T-helper 9 cell (primary cell): ENCODE data around the gene TNFAIP1.

Experiments
- DNase-seq: peaks from one replicate; pipeline ENCODE4 v3.0.0-alpha.2; 2020

TNFAIP1 gene

DNA sequence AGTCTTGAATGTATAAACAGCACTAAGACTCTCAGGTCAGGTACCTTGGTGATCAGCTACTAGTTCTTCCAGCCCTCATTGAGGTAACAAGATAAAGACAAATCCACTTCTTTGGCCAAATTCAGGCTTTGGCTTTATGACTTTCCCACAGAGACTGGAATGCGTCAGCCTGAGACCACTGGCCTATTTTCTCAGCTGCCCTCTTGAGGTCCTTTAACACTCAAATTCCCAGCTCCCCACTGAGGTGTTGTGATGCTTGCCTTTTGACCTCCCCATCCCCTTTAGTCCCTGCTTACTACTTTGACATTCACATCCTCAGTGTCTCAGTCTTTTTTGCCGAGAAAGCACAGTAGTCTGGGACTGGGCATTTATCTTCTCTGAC lies 10.6 kb downstream of the TNFAIP1 start:
- DNase-seq, result no peak

DNA sequence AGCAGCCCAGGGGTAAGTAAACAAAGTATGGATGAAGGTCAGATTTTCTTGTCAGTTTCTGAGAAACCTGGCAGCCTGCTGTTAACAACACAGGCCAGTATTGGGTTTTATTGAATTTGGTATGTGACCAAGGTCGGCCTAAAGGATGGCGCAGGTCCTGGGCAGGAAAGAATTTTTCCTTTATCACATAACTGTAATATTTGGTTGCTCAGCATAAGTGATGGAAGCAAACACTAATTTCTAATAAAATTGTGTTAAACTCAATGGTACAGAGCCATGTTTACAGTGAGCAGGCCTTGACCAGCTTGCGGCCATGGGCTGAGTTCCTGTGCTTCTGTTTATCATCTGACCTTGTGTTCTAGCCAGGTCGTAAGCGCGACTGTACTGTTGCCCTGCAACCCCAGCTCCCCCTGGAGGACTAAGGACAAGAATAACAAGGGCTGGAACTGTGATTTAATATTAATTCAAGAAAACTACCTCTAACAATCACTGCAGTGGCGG lies 11.2 kb downstream of the TNFAIP1 start:
- no peak for DNase-seq

DNA sequence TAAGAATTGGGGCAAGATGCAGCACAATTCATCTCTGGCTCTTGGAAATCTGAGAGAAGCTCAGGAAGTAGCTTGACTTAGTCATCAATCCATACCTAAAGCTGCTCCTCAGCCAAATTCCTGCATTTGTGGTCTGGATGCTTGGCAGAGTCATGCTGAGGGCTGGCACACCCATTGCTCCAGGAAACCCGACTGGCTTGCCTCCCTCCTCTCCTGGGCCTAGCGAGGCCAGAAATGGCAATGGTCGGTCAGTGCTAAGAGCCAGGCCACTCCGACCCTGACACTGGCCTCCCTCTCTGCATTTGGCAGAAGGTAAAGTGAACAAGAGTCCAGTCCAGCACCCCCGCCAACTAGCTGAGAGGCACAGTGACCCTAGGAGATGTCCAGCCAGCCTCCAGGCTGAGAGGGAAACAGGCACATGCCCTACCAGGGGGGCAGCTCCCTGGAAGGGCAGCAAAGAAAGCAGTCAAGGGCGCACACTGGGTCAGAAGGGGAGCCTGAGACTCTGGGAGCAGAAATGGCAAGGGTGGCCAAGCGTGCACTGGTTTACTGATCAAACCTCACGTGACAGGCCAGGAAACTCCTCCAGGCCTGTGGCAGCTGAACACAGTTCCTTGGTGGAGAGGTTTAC lies 11.8 kb downstream of the TNFAIP1 start:
- DNase-seq, result no peak

DNA sequence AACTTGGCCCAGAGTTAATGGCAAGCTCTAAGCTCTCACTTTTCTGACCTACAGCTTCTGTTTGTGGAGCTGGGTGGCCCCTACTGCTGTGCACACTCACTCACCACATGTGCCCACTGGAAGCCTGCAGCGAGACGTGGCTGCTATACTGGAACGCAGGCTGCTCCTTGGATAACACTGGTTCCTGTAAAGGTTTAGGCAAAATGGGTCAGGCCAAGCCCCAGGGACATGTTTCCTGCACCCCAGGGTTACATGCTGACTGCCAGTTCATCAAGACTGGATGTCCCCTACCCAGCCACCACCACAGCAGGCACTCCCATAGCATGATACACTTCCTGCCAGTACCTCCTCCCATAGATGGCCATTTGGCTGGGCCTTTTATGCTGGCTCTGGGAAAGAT lies 13.4 kb downstream of the TNFAIP1 start:
- DNase-seq, result no peak

DNA sequence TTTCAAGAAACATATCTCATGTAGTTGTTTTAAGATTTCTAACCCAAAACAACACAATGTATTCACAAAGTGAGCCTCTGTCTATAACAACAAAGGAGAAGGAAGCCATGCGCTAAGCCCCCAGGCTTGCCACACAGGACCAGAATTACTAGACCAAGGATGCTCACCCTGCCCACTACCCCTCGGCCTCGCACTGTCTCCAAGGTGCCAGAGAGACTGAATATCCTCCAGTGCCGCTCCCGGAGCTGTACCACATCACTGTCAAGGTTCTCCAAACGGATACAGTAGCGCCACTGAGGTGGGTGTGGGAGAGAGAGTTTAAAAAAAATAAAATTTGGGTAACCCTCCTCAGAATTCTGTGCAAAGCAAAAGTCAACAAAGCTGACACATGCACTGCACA lies 14.7 kb downstream of the TNFAIP1 start:
- DNase-seq, result no peak

DNA sequence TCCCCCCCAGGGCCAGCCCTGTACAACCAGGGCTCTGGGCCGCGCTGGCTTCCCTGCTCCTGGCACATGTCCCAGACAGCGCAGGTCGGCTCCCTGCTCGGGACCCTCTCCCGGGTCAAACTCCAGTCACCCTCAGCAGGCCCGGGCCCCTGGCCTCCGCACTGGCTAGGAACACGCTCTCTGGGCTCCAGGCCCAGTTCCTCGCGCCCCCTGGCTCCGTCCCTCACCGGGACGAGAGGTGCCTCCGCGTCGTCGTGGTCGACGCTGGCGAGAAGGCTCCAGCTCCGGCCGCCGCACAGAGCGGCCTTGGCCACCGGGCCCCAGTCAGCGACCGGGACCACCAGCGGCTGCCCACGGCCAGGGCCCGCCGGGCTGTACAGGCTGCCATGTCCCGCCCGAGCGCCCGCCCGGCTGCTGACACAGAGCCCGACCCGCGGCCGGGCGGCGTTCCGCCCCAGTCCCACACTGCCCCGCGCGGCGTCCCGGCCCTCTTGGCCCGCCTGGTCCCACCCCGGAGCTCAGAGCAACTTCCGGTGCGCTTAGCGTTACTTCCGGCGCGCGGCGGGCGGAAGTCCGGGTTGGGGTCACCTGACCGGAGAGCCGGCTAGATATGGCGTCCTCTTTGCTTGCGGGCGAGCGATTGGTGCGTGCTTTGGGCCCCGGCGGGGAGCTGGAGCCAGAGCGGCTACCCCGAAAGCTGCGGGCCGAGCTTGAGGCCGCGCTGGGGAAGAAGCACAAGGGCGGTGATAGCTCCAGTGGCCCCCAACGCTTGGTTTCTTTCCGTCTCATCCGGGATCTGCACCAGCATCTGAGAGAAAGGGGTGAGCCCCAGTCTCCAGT lies 21.7 kb downstream of the TNFAIP1 start, which contains the start of gene POLDIP2:
Gene POLDIP2, minus strand, starts transcription at position 467 of the 840 bp plus-strand sequence. Its CDS starts 79 bp downstream, at position 388.
- peak; percentile 92 for DNase-seq

DNA sequence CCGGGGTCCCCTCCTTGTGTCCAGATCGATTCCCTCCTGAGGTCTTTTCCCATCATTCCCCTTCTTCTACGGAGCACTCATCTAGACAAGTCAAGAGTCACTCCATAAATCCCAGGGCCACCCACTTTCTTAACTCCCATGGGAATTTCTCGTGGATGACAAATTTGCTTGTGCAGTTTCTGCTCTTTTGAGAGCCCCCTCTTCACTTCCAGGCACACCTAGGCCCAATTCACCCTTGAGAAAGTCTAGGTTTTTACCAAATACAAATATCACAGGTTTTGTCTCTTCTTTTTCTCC lies 22.3 kb downstream of the TNFAIP1 start:
- DNase-seq, result no peak

DNA sequence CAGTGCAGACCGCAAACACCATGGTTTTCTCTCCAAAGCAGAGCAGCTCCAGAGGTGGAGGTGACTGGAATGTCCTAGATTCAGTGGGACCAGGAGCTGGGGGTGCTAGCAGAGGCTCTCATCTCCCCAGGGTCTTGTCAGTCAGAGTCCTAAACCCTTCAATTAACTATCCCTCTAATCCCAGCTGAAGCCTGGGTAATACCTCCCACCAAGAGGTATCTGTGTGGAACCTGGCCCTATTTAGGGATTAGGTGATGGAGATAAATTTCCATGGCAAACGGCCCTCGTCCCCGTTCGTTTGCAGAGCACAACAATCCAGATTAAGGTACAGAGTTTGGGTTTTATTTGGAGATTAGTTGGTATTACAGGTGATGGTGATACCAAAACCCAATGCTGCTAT lies 27.6 kb downstream of the TNFAIP1 start:
- no peak for DNase-seq

DNA sequence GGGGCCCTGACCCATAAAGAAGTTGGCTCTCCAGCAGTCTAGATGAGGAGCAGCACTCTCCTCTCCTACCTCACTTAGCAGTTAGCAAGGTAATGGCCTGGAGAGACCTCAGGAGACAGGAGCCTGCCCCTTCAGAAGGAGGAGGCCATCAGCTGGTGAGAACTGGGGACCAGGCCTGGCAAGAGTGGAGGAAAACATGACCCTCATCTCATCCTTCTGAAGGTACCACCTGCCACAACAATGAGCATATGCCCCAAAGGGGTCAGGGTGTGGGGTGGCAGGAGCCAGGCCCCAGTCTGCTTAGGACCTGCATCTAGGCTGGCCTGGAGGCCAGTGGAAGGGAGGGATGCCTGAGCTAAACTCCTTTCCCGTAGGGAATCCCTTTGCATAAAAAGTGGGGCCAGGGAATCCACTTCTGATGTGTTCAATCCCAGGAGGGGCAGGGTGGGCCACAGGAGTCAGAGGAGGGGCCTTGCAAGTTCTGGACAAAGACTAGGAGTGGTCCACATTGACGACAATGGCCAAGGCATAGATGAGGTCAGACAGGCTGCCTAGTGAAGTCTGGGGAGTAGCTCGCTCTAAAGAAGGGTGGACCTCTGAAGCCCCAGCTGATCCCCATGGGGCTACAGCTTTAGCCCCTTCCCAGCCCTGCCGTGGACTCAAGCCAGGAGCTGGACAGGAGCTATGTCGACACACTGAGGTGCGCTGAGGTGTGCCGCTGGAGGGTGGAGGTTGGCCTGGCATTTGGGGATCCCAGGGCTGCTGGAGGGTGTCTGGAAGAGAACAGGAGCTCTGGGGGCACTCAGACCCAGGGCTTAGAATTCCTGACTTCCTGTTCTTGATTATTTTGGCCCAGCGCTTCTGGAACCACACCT lies 28.5 kb downstream of the TNFAIP1 start:
- DNase-seq, result no peak

DNA sequence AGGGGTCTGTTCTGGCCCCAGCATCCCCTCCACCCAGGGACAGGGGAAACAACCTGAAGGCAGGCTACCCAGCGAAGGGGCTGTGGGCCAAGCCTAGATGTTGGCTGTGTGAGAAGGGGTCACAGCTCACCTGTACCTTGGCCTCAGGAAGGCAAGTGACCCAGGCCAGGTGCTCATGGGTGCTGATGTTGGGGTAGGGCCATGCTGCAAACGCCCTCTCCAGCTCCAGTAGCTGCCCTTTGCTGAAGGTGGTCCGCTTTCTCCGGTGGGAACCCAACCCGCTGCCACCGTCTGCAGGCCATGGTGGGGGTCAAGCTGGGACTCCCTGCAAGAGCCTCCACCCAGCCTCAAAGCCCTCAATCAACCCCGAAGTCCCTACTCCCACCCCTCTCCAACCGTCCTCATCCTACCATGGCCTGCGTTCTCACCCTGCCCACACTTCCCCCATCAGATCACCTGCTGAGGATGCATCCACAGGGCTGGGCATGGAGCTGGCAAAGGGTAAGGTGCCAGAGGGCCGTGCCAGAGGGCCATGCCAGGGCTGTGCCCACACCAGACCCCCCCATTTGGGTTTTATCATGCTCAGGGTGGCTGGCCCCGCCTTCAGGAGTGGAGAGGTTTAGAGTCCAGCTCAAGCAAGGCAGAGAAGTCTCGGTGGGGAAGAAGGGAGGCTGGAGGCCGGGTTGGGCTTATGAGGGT lies 29.3 kb downstream of the TNFAIP1 start, which contains the start of gene SEBOX:
Gene SEBOX, minus strand, starts transcription at position 535 of the 699 bp plus-strand sequence. Its CDS starts 48 bp downstream, at position 487.
- DNase-seq, result no peak

DNA sequence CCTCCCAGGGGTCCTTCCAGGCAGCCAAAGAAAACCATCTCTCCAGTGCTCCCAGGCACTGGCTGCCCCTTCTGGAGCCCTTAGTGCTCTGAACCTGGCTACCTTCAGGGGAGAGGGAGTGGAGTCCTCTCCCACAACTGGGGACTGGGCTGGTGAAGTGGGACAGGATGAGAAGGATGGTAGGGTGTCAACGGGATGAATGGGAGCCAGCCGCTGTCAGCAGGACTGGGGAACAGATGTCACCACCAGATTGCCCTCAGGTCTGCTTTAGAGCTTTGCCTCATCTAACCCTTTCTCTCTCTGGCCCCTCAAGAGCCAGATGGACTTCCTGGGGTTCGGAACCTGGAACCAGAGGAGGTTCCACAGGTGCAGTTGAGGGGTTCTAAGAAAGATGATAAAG lies 29.9 kb downstream of the TNFAIP1 start:
- DNase-seq, result no peak

DNA sequence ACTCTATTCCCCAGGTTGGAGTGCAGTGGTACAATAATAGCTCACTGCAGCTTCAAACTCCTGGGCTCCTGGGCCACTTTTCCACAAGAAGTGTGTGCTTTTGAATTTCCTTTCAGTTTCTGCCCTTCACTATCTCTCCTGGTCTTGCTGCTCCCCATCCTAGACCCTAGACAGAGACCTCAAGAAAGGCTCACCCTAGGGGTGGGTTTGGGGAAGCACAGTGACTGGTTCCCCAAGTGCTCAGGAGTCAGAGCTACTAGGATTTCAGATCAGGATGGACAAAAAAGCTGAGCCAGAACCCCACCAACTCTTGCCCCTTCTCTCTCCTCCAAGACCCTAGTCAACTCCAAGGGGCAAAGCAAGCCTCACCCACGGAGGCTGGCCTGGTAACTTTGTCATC lies 31.0 kb downstream of the TNFAIP1 start:
- DNase-seq, result no peak

DNA sequence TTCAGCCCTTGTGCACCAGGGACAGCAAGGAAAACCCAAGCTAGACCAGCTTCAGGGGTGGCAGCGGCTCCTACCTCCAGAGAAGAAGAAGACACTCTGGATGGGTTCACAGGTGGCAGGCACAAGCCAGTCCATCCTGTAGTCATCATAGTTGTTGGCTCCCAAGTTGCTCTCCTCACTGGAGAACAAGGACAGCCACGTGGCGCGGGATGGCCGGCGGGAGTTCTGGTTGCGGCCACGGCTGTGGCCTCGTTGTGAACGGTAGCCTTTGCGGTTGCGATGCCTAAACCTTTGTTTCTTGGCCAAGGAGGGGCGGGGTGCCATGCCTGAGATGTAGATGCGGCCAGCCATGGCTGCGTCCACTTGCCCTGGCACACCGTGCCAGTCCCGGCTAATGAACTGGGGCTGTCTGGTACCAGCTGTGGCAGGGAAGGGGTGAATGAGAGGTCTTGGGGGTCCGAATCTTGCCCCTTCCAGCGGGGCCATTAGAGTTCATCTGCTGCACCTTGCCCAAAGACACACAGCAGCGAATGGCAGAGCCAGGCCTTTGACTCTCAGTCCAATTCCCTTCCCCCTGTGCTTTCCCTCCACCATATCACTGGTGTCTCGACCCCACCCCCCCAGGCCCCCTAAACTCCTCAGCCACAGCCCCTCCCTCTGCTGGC lies 32.2 kb downstream of the TNFAIP1 start:
- DNase-seq, result no peak

DNA sequence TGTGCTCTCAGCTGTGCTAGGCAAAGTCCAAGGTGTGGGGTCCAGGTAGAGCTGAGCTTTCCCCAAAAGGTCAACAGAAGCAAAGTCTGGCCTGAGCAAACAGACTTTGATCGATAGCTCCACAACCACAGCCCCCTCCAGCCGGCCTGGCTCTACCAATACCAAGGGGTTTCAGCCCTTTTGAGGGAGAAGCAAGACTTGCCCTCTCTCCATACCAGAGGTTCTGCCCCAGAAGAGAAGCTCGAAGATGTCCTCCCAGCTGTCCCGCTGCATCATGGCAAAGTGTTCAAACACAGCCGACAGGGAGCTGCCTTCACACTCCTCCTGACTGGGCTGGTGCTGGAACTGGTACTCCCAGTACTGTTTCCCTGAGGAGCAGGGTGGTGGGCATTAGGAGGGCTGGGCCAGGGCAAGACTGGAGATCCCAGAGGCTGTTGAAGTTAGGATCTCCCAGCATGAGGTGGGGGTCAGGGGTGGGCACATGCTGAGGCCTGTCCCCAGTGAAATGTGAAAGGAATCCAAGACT lies 32.8 kb downstream of the TNFAIP1 start:
- DNase-seq, result no peak

DNA sequence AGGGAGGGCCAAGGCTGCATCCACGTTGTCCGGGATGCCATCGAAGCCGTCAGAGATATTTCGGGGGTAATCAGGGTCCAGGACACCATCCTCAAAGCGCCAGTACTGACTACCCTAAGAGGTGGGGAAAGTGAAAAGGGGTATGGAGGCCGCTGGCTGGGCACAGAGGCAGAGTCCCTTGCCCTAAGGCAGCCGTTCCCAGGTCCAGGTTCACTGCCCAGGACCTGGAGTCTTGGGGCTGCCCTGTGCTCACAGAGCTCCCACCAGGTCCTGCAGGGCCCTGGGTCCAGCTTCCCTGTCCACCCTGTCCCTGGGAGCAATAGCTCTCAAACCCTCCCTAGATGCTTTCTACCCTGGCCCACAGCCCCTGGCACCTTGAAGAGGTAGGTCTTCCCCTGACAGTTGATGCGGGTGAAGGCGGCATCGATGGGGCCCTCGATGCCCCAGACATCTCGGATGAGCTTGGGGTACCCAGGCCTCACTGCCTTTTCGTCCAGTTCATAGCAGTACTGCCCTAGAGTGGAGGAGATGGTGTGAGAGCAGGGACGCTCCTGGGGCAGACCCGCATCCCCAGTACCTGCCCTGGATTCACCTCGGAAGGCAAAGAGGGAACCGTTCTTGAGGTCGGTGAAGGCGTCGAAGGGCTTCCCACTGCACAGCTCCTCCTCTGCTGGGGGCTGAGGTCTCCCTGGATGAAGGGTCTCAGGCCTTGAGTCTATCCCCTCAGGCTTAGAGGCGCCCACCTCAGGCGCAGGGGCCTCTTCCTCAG lies 33.5 kb downstream of the TNFAIP1 start:
- DNase-seq, result no peak

DNA sequence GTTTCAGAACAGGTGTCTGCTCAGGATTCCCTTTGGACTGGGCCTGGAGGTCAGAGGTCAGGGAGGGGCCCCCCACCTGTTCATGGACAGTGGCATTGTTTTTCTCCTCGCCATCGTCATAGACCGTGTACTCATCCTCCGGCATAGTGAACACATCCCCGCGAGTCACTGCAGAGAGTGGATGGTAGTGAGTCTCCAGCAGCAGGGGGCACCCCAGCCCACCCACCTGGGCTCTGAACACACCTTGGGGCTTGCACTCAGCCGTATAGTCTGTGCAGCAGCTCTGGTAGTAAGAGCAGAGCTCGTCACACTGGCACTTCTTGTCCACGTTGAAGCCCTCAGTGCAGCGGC lies 34.1 kb downstream of the TNFAIP1 start:
- DNase-seq, result no peak

DNA sequence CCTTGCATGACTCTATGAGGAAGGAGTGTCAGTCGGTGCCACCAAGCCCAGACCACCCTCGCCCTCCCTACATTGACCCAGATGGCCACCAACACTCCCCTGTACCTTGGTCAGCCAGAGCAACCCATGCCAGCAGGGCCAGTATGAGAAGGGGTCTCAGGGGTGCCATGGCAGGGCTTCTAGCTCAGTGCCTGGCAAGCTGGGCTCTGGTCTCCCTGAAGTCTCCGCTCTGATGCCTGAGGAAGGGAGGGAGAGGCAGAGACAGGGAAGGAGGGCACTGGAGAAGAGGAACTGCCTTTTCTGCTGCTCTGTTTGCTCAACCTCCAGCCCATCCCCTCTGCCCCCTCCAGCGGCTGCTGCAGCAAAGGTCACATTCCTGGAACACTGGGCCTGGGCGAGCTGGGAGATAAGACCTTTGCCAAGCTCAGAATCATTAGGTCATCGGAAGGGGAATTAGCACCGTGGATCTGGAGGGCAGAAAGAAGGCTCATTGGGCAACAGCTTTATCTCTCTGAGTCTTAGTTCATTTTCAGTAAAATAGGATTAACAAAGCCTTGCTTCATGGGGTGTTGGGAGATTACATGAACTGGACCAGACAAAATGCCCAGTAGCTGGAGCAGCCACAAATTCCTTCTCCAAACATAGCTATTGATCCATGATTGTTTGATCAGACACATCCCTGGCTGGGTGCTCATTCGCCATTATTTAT lies 34.6 kb downstream of the TNFAIP1 start, which contains the start of gene VTN:
Gene VTN, minus strand, starts transcription at position 273 of the 709 bp plus-strand sequence. Its CDS starts 104 bp downstream, at position 169.
- no peak for DNase-seq

DNA sequence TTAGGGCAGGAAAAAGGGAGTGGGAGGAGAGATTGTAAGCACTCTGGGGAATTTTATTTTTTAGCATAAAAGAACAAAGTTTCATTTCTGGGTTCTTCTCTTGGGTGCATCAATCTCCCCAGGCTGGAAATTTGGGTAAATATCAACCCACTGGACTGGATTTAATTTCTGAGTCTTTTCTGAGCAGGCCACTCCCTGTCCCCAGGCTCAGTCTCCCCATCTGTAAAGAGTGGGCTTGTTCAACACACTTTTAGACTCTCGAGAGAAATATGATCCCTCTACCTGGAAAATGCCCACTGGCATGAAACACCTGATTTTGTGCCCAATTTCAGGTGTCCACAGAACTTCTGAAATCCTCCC lies 35.2 kb downstream of the TNFAIP1 start:
- DNase-seq, result no peak

DNA sequence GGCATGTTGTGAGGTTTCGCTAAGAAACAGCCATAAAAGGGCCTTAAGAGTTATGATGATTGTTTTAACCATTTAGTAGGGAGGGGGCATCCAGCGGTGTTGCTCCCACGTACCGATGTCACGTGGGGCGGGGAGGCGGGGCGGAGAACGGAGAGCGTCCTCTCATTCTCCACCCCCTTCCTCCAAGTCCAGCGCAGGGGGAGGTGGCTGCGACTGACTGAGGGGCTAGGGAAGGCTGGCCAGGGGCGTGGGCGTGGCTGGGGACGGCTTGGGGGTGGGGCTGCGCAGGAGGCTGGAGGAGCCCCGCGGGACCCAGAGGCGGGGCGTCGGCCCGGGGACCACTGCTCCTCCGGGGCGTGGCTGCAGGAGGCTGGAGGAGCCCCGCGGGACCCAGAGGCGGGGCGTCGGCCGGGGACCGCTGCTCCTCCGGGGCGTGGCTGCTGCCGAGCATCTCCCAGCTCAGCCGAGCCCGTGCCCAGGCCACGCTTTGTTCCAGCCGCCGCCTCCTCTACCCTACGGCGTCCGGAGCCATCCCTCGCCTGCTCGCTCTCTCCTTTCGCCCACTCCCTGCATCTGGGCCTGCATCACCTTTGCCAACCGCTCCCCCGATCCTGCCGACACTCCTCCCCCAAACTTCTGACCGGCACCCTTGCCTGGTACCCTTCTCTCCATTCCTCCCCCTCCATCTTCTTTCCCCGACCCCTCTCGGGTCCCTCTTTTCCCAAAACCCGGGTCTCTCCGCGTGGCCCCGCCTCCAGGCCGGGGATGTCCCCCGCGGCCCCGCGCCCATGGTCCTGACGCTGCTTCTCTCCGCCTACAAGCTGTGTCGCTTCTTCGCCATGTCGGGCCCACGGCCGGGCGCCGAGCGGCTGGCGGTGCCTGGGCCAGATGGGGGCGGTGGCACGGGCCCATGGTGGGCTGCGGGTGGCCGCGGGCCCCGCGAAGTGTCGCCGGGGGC lies 36.0 kb downstream of the TNFAIP1 start, which contains the start of gene SARM1:
Gene SARM1, plus strand, starts transcription at position 450 of the 958 bp plus-strand sequence. Its CDS starts 339 bp downstream, at position 789.
- DNase-seq, result peak; percentile 68
